ENCODE measurements around the gene ZDHHC14. TPM values are rescaled to one million over a fixed set of nuclear protein-coding genes. Genes with fewer than 3 reads are reported as not detected.

ZDHHC14 gene
- total and polyA plus RNA-seq, 7 donors, result 2.4 to 12.6 (median 9.6) TPM

DNA sequence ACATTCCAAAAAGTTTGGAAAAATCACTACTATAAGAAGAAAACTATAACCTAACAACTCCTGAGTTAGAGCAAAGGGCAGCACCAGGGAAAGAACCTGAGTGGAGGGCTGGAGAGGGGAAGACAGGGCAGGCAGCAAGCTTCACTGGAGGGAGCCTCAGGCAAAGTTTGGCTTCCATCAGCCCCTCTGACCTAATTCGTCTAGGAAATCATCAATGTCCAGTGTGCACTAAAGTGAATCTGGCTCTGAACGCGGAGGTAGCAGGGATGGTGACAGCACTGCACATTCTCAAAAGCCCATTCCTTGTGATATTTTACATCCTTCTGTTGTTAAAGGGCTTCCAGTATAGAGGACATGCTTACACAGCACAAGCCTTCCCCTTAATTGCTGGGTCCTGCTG, 87.1 kb downstream of the ZDHHC14 start:
- 82 to 92% methylated on average over 3 of the region's 3 CpGs for WGBS, 2 donors
- H3K4me1 ChIP-seq, result no peaks in the 10 kb centered on the region
- H3K27ac ChIP-seq, result no peak overlapping the region
- no peaks in the 10 kb centered on the region for H3K9me3 ChIP-seq
- TF ChIP-seq EP300 (IDR thresholded peaks at IDR 0.05) (no peak), POLR2AphosphoS5 (IDR thresholded peaks at IDR 0.05) (no peak), POLR2A (IDR thresholded peaks at IDR 0.05) (no peak), CTCF (IDR thresholded peaks at IDR 0.05) (no peak)
- H3K4me3 ChIP-seq, result no peak overlapping the region
- intact Hi-C loops (cut with DNase I), result no loop called here
- no peak for DNase-seq
- H3K36me3 ChIP-seq, result no peaks in the 10 kb centered on the region
- no peaks in the 10 kb centered on the region for H3K27me3 ChIP-seq

DNA sequence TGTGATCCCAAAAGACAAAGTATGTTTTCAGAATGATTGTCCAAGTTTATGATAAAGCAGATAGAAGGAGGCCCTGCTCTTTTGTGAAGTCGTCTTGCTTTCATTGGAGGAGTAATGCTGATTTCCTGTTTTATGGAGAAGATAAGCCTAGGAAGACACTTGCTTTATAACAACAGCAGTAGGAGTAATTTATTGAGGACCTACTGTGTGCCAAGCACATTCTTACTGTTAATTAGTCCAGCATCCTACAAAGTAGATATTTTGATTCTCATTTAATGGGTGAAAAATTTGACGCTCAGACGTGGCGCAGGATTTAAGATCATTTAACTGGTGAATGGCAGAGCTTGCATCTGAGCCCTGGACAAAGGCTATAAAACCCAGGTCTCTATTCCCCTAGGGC, 87.6 kb downstream of the ZDHHC14 start:
- no peak for DNase-seq
- 79 to 91% methylated on average over 4 of the region's 4 CpGs for WGBS, 2 donors

DNA sequence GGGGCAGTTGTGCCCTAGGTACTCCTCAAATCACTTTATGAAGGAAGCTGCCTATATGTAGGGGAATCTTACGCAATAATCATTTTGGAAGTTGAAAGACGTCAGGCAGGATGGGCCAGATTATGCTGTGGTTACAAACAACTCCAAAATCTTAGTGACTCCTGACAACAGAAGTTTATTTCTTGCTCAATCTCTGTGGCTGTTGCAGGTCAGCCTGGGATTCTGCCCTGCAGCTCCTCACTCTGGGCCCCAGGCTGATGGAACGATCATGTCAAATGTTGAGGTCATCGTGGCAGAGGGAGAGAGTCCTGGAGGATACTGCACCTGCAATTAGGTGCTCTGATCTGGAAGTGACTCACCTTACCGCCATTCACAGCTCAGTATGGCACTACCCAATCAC, 88.4 kb downstream of the ZDHHC14 start:
- Histone ChIP-seq H3K27ac (no peak overlapping the region), H3K4me1 (no peaks in the 10 kb centered on the region), H3K27me3 (no peaks in the 10 kb centered on the region), H3K9me3 (no peaks in the 10 kb centered on the region), H3K36me3 (no peaks in the 10 kb centered on the region), H3K4me3 (no peak overlapping the region)
- no peak for TF ChIP-seq POLR2AphosphoS5 (IDR thresholded peaks at IDR 0.05)
- no peak for TF ChIP-seq EP300 (IDR thresholded peaks at IDR 0.05)
- TF ChIP-seq POLR2A (IDR thresholded peaks at IDR 0.05), result no peak
- no peak for TF ChIP-seq CTCF (IDR thresholded peaks at IDR 0.05)
- DNase-seq, result no peak
- WGBS, 2 donors, result 85 to 88% methylated on average over 5 of the region's 5 CpGs
- intact Hi-C loops (cut with DNase I), result no loop called here

More for the DNA sequence above, 87.6 kb downstream of the ZDHHC14 start:
- no peaks in the 10 kb centered on the region for H3K36me3 ChIP-seq
- H3K27me3 ChIP-seq, result no peaks in the 10 kb centered on the region
- intact Hi-C loops (cut with DNase I), result no loop called here
- no peak overlapping the region for H3K4me3 ChIP-seq
- H3K9me3 ChIP-seq, result no peaks in the 10 kb centered on the region
- no peak overlapping the region for H3K27ac ChIP-seq
- H3K4me1 ChIP-seq, result no peaks in the 10 kb centered on the region
- no peak for TF ChIP-seq POLR2AphosphoS5 (IDR thresholded peaks at IDR 0.05)
- TF ChIP-seq POLR2A (IDR thresholded peaks at IDR 0.05), result no peak
- TF ChIP-seq CTCF (IDR thresholded peaks at IDR 0.05), result no peak
- no peak for TF ChIP-seq EP300 (IDR thresholded peaks at IDR 0.05)

- Histone ChIP-seq H3K4me1 (no peaks in the 10 kb centered on the region), H3K27me3 (no peaks in the 10 kb centered on the region), H3K36me3 (no peaks in the 10 kb centered on the region), H3K4me3 (no peak overlapping the region), H3K9me3 (no peaks in the 10 kb centered on the region), H3K27ac (no peak overlapping the region)
- no peak for TF ChIP-seq CTCF (IDR thresholded peaks at IDR 0.05)
- TF ChIP-seq POLR2A (IDR thresholded peaks at IDR 0.05), result no peak
- no peak for TF ChIP-seq EP300 (IDR thresholded peaks at IDR 0.05)
- TF ChIP-seq POLR2AphosphoS5 (IDR thresholded peaks at IDR 0.05), result no peak
- DNase-seq, result no peak
- intact Hi-C loops (cut with DNase I), result no loop called here
- WGBS, 2 donors, result 96 to 97% methylated on average over 24 of the region's 24 CpGs
These were observed 90.2 kb downstream of the ZDHHC14 start for GRCh38 chr6:157471077-157471686.
